WTC11 (cell line): ENCODE results near the gene PLET1. TPM values are rescaled to one million over a fixed set of nuclear protein-coding genes. Genes with fewer than 3 reads are reported as not detected.

Experiments
- ATAC-seq: fragments of 200-7000 bp; cut with Tn5 transposase; 2 replicates; pipeline ENCODE4 v1.10.0; 2021; ENCODE audit warnings: mild to moderate bottlenecking, moderate library complexity
- CTCF ChIA-PET: fragments of 300-600 bp; sonication (Branson Sonifier 250); formaldehyde crosslinking; loops from one replicate; lab custom pipeline; 2021; ENCODE audit warnings: antibody characterized with exemption; lab: Charles Lee
- POLR2A ChIA-PET: fragments of 350-600 bp; sonication (Branson Sonifier 250); formaldehyde crosslinking; loops from one replicate; lab custom pipeline; 2021; ENCODE audit warnings: antibody characterized with exemption; lab: Charles Lee
- DNase-seq: peaks from one replicate; pipeline ENCODE4 v3.0.0; 2021; ENCODE audit warnings: low spot score
- H3K27ac Mint-ChIP-seq: 2 replicates; pipeline ENCODE4 v1.8.0; 2021; ENCODE audit warnings: mixed read lengths
- H3K27me3 Mint-ChIP-seq: 2 replicates; pipeline ENCODE4 v1.8.0; 2021; ENCODE audit warnings: low read depth, mild to moderate bottlenecking, moderate library complexity, mixed read lengths
- H3K36me3 Mint-ChIP-seq: 2 replicates; pipeline ENCODE4 v1.8.0; 2021; ENCODE audit warnings: mixed read lengths
- H3K4me1 Mint-ChIP-seq: 2 replicates; pipeline ENCODE4 v1.8.0; 2022; ENCODE audit warnings: mixed read lengths
- H3K4me3 Mint-ChIP-seq: 2 replicates; pipeline ENCODE4 v1.8.0; 2021; ENCODE audit warnings: mild to moderate bottlenecking, moderate library complexity, mixed read lengths
- H3K9me3 Mint-ChIP-seq: 2 replicates; pipeline ENCODE4 v1.8.0; 2021; ENCODE audit warnings: mixed read lengths
- ETV6 ChIP-seq: sonication (generic); formaldehyde crosslinking; IDR thresholded peaks from 2 replicates; pipeline ENCODE4 v1.8.1; 2022; ENCODE audit warnings: mild to moderate bottlenecking, missing genetic modification reagents
- GABPB1 ChIP-seq: sonication (generic); formaldehyde crosslinking; IDR thresholded peaks from 2 replicates; pipeline ENCODE4 v1.8.1; 2023; ENCODE audit warnings: mild to moderate bottlenecking, missing genetic modification reagents
- HMGA2 ChIP-seq: fragments of 250-450 bp; sonication (Bioruptor Pico); IDR thresholded peaks from 2 replicates; pipeline ENCODE4 v1.4.0; 2021; ENCODE audit warnings: mild to moderate bottlenecking, moderate library complexity
- KAT7 ChIP-seq: sonication (generic); formaldehyde crosslinking; IDR thresholded peaks from 2 replicates; pipeline ENCODE4 v1.8.1; 2023; ENCODE audit warnings: missing genetic modification reagents, mild to moderate bottlenecking, borderline replicate concordance
- NFATC4 ChIP-seq: fragments of 250-450 bp; sonication (Bioruptor Pico); IDR thresholded peaks from 2 replicates; pipeline ENCODE4 v1.9.0; 2021; ENCODE audit warnings: mild to moderate bottlenecking
- TP53 ChIP-seq: sonication (generic); formaldehyde crosslinking; IDR thresholded peaks from 2 replicates; pipeline ENCODE4 v1.8.1; 2023; ENCODE audit warnings: mild to moderate bottlenecking, missing genetic modification reagents
- total RNA-seq: library from RNA; stranded (reverse); gene quantifications from 3 replicates; pipeline ENCODE4 v1.2.3, GENCODE V29; 2021
- TF ChIP-seq, protein P1 (sequence below): sonication (generic); formaldehyde crosslinking; IDR thresholded peaks from 2 replicates; pipeline ENCODE4 v1.8.1; 2023; ENCODE audit warnings: mild to moderate bottlenecking, missing genetic modification reagents, borderline replicate concordance
- TF ChIP-seq, protein P2 (sequence below): sonication (generic); formaldehyde crosslinking; IDR thresholded peaks from 2 replicates; pipeline ENCODE4 v1.8.0; 2023; ENCODE audit warnings: mild to moderate bottlenecking, missing genetic modification reagents
- TF ChIP-seq, protein P3 (sequence below): sonication (generic); formaldehyde crosslinking; IDR thresholded peaks from 2 replicates; pipeline ENCODE4 v1.8.0; 2023; ENCODE audit warnings: missing genetic modification reagents
- TF ChIP-seq, protein P4 (sequence below): sonication (generic); formaldehyde crosslinking; IDR thresholded peaks from 2 replicates; pipeline ENCODE4 v1.8.1; 2023; ENCODE audit warnings: mild to moderate bottlenecking, missing genetic modification reagents
- TF ChIP-seq, protein P5 (sequence below): fragments of 250-450 bp; sonication (Bioruptor Pico); conservative IDR thresholded peaks from 2 replicates; pipeline ENCODE4 v1.9.0; 2021; ENCODE audit warnings: mild to moderate bottlenecking

The PLET1 gene
- total RNA-seq, 1 experiment from 2014 or later, result not detected

DNA sequence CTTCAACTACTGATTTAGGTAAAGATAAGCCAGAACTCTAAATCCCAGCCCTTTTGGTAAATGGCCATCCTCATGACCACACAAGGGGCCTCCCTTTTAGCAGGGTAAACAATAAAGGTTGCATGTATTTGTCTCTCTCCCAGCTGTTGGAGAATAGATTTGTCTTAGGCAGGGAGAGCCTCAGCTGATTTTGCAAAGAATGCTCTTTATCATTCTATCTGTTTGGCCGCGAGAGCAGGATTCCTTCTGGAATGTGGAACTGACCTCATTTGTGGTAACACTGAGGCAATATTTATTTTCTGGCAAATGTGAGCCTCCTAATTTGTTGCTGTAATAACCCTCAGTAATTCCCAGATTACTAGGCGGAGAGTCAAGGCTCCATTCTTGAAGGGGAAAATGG, 19.2 kb downstream of the PLET1 start (continued):
- TF ChIP-seq, protein P1, sequence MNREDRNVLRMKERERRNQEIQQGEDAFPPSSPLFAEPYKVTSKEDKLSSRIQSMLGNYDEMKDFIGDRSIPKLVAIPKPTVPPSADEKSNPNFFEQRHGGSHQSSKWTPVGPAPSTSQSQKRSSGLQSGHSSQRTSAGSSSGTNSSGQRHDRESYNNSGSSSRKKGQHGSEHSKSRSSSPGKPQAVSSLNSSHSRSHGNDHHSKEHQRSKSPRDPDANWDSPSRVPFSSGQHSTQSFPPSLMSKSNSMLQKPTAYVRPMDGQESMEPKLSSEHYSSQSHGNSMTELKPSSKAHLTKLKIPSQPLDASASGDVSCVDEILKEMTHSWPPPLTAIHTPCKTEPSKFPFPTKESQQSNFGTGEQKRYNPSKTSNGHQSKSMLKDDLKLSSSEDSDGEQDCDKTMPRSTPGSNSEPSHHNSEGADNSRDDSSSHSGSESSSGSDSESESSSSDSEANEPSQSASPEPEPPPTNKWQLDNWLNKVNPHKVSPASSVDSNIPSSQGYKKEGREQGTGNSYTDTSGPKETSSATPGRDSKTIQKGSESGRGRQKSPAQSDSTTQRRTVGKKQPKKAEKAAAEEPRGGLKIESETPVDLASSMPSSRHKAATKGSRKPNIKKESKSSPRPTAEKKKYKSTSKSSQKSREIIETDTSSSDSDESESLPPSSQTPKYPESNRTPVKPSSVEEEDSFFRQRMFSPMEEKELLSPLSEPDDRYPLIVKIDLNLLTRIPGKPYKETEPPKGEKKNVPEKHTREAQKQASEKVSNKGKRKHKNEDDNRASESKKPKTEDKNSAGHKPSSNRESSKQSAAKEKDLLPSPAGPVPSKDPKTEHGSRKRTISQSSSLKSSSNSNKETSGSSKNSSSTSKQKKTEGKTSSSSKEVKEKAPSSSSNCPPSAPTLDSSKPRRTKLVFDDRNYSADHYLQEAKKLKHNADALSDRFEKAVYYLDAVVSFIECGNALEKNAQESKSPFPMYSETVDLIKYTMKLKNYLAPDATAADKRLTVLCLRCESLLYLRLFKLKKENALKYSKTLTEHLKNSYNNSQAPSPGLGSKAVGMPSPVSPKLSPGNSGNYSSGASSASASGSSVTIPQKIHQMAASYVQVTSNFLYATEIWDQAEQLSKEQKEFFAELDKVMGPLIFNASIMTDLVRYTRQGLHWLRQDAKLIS (CRISPR knock-in tag), result no peak

DNA sequence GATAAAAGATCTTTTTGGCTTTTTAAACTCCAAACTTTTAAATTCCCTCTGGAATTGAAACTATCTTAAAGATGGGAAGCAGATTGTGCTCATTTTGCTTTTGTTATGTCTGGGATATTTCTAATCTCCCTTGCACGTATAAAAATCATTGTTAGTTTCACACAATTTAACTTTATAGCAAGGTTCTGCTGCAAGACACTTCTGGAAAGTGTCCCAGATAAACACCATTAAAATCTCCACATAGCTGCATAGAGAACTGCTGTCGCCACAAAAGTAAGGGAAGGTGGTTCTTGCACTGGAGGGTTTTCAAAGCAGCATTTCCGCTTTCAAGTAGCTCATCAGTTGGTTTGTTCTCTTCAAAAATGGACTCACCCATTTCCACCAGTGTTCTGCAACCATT, 22.6 kb downstream of the PLET1 start:
- H3K4me3 Mint-ChIP-seq, result no peak overlapping the region

More for the DNA sequence above, 22.6 kb downstream of the PLET1 start:
- Mint-ChIP-seq H3K27me3 (no peaks in the 10 kb centered on the region), H3K4me1 (no peaks in the 10 kb centered on the region), H3K9me3 (peaks cover 4% of the 10 kb centered on the region; the same call in 1 of the 2 replicates), H3K27ac (no peak overlapping the region), H3K36me3 (peaks cover 25% of the 10 kb centered on the region)
- no peak for ATAC-seq
- ChIA-PET CTCF (no interaction called here), POLR2A (no interaction called here)
- no peak for DNase-seq
- TF ChIP-seq ETV6 (CRISPR knock-in tag) (no peak), KAT7 (CRISPR knock-in tag) (no peak), TP53 (CRISPR knock-in tag) (no peak), GABPB1 (CRISPR knock-in tag) (no peak), NFATC4 (CRISPR knock-in tag) (no peak), HMGA2 (CRISPR knock-in tag) (no peak)
- TF ChIP-seq, protein P2, sequence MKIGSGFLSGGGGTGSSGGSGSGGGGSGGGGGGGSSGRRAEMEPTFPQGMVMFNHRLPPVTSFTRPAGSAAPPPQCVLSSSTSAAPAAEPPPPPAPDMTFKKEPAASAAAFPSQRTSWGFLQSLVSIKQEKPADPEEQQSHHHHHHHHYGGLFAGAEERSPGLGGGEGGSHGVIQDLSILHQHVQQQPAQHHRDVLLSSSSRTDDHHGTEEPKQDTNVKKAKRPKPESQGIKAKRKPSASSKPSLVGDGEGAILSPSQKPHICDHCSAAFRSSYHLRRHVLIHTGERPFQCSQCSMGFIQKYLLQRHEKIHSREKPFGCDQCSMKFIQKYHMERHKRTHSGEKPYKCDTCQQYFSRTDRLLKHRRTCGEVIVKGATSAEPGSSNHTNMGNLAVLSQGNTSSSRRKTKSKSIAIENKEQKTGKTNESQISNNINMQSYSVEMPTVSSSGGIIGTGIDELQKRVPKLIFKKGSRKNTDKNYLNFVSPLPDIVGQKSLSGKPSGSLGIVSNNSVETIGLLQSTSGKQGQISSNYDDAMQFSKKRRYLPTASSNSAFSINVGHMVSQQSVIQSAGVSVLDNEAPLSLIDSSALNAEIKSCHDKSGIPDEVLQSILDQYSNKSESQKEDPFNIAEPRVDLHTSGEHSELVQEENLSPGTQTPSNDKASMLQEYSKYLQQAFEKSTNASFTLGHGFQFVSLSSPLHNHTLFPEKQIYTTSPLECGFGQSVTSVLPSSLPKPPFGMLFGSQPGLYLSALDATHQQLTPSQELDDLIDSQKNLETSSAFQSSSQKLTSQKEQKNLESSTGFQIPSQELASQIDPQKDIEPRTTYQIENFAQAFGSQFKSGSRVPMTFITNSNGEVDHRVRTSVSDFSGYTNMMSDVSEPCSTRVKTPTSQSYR (CRISPR knock-in tag), result no peak
- TF ChIP-seq, protein P3, sequence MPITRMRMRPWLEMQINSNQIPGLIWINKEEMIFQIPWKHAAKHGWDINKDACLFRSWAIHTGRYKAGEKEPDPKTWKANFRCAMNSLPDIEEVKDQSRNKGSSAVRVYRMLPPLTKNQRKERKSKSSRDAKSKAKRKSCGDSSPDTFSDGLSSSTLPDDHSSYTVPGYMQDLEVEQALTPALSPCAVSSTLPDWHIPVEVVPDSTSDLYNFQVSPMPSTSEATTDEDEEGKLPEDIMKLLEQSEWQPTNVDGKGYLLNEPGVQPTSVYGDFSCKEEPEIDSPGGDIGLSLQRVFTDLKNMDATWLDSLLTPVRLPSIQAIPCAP (CRISPR knock-in tag), result no peak
- TF ChIP-seq, protein P1 (CRISPR knock-in tag), result no peak
- TF ChIP-seq, protein P4, sequence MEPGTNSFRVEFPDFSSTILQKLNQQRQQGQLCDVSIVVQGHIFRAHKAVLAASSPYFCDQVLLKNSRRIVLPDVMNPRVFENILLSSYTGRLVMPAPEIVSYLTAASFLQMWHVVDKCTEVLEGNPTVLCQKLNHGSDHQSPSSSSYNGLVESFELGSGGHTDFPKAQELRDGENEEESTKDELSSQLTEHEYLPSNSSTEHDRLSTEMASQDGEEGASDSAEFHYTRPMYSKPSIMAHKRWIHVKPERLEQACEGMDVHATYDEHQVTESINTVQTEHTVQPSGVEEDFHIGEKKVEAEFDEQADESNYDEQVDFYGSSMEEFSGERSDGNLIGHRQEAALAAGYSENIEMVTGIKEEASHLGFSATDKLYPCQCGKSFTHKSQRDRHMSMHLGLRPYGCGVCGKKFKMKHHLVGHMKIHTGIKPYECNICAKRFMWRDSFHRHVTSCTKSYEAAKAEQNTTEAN (CRISPR knock-in tag), result no peak
- TF ChIP-seq, protein P5, sequence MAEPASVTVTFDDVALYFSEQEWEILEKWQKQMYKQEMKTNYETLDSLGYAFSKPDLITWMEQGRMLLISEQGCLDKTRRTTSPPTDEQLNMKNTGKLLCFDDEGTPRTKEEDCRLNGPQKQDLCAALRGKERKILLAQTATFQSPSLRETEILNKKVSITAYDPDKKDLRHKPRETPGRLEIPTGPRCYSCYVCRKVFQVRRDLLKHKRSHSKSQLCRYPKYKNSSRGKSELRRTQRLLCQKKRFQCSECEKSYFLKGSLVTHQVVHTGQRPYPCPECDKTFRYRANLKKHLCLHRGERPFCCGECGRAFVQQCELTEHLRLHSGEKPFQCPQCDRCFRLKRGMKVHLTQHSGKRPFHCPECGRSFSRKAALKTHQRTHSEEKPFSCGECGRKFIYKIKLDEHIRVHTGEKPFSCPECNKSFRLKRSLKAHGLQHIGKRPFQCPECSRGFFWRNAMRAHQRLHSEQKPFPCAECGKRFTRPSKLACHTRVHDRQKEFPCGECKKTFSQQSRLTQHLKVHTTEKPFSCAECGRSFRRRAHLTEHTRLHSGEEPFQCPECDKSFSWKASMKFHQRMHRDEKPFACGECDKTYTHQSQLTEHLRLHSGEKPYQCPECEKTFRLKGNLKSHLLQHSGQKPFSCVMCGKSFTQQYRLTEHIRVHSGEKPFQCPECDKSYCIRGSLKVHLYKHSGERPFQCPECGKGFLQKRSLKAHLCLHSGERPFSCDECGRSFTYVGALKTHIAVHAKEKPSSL, result no peak
